Activated naive CD8-positive, alpha-beta T cell treated with anti-CD3 and anti-CD28 coated beads, Interleukin-2, amount 50 U/mL, for 24 hours (primary cell): ENCODE data around the gene TBXAS1.

Experiments used
- ATAC-seq: fragments of 150-1000 bp; cut with Tn5 transposase; one replicate; pipeline ENCODE4 v1.10.0; 2021
- DNase-seq: peaks from one replicate; pipeline ENCODE4 v3.0.0; 2021
- H3K27ac Mint-ChIP-seq: one replicate; pipeline ENCODE4 v1.8.0; 2021; ENCODE audit warnings: mild to moderate bottlenecking, mixed read lengths
- H3K27me3 Mint-ChIP-seq: one replicate; pipeline ENCODE4 v1.8.0; 2021; ENCODE audit warnings: mixed read lengths
- H3K36me3 Mint-ChIP-seq: one replicate; pipeline ENCODE4 v1.8.0; 2021; ENCODE audit warnings: low read depth, mixed read lengths
- H3K4me1 Mint-ChIP-seq: one replicate; pipeline ENCODE4 v1.8.0; 2021; ENCODE audit warnings: mixed read lengths
- H3K4me3 Mint-ChIP-seq: one replicate; pipeline ENCODE4 v1.8.0; 2021; ENCODE audit warnings: mild to moderate bottlenecking, moderate library complexity, mixed read lengths
- H3K9me3 Mint-ChIP-seq: one replicate; pipeline ENCODE4 v1.8.0; 2021; ENCODE audit warnings: mixed read lengths

The TBXAS1 gene

DNA sequence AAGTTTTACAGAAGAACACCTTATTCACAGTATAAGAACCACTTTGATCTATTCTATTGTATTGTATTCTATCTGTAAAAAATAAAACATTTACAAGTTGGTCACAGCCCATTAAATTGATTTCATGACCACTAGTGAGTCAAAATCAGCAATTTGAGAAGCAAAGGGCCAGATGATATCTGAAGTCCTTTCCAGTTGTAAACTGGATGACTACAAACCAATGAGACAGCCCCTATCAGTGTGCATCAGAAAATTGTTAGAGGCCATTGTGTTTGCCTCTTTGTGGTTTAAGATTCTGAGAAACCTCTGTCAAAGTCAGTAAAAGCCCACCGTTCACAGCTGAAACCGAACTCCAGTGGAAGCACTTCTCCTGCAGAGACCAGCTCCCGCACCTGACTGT, 54.8 kb downstream of the TBXAS1 start:
- no peak overlapping the region for H3K4me3 Mint-ChIP-seq
- peaks cover 28% of the 10 kb centered on the region for H3K4me1 Mint-ChIP-seq
- no peaks in the 10 kb centered on the region for H3K36me3 Mint-ChIP-seq
- H3K9me3 Mint-ChIP-seq = no peaks in the 10 kb centered on the region
- DNase-seq = no peak
- H3K27ac Mint-ChIP-seq = no peak overlapping the region
- no peak for ATAC-seq
- peaks cover 2% of the 10 kb centered on the region for H3K27me3 Mint-ChIP-seq

DNA sequence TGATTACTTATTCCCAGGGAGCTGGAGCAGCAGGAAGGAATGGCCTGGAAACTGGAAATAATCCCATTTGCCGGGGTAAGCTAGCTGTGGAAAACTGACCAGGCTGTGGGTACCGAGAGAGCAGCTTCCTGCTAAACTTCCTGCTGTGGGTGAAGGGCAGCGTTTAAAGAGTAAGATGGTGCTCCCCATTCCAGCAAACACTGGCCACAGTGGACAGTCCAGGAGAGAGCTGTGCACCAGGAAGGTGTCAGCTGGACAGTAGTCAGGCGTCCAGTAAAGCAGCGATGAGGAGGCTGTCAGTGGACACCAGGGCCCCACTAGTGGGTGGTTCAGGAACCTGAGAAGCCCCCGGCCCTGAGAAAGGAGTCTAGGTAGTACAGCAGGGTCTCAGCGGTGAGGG, 55.4 kb downstream of the TBXAS1 start:
- no peak overlapping the region for H3K4me3 Mint-ChIP-seq
- ATAC-seq (no peak), DNase-seq (no peak)
- H3K9me3 Mint-ChIP-seq = no peaks in the 10 kb centered on the region
- H3K27me3 Mint-ChIP-seq = peaks cover 2% of the 10 kb centered on the region
- peaks cover 34% of the 10 kb centered on the region for H3K4me1 Mint-ChIP-seq
- no peak overlapping the region for H3K27ac Mint-ChIP-seq
- peaks cover 2% of the 10 kb centered on the region for H3K36me3 Mint-ChIP-seq

DNA sequence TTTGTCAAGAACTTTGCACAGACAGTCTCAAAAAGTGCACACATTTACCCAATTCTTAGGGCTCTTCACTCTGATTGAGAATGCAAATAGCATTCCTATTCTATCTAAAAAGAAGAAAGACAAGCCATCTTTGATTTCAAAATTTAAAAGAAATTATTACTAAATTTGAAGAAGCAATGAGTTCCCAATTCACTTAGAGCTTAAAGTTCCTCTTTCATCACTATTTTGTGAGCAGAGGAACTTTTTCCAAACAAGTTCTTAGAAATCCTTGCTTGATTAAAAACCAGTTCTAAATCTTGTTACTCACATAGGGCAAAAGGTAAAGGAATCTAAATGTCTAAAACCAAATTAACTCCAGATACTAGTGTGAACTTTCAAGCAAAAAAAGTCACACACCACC, 56.4 kb downstream of the TBXAS1 start:
- H3K36me3 Mint-ChIP-seq = peaks cover 2% of the 10 kb centered on the region
- H3K27me3 Mint-ChIP-seq = no peaks in the 10 kb centered on the region
- H3K27ac Mint-ChIP-seq = no peak overlapping the region
- no peak for DNase-seq
- no peak overlapping the region for H3K4me3 Mint-ChIP-seq
- H3K4me1 Mint-ChIP-seq = peaks cover 34% of the 10 kb centered on the region
- no peak for ATAC-seq
- H3K9me3 Mint-ChIP-seq = no peaks in the 10 kb centered on the region

DNA sequence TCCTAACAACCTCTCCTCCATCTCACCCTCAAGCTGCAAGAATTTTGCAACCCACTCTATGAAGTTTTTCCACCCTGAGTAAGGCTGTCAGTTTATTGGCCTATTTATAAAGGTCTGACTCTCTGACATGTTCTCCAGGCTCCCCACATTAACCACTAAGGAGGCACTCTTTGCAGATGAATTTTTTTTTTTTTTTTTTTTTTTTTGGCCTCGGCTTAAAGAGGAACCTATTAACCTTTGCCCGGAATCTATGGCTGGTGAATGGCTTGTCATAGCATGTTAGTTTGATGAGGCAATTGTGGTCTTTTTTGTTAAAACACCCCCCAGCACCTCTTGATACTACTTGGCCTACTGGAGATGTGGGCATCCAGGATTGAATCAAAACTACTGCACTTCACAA, 57.1 kb downstream of the TBXAS1 start:
- ATAC-seq (peak; percentile 88), DNase-seq (no peak)
- H3K27ac Mint-ChIP-seq = peak overlapping the region; percentile 52
- no peaks in the 10 kb centered on the region for H3K27me3 Mint-ChIP-seq
- peaks cover 34% of the 10 kb centered on the region for H3K4me1 Mint-ChIP-seq
- no peak overlapping the region for H3K4me3 Mint-ChIP-seq
- H3K9me3 Mint-ChIP-seq = no peaks in the 10 kb centered on the region
- H3K36me3 Mint-ChIP-seq = peaks cover 3% of the 10 kb centered on the region

DNA sequence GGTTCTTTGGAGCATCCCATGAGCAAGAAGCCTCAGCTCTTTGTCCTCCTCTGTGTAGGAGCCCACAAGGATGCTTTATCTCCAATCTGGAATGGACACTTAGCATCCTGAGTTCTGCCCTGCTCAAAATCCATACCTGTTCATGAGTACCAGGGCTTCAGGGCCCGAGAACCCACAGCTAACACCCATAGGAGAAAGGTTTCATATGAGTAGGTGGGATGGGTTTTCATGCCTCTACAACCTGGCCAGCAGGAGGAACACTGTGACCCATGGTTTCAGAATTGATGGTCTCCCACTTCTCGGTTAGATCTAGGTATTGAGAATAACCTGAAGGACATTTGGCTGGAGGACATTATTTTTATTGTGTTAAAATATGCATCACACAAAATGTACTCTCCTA, 57.8 kb downstream of the TBXAS1 start:
- H3K4me1 Mint-ChIP-seq = peaks cover 34% of the 10 kb centered on the region
- no peaks in the 10 kb centered on the region for H3K9me3 Mint-ChIP-seq
- peaks cover 3% of the 10 kb centered on the region for H3K36me3 Mint-ChIP-seq
- ATAC-seq = no peak
- no peak overlapping the region for H3K4me3 Mint-ChIP-seq
- H3K27me3 Mint-ChIP-seq = no peaks in the 10 kb centered on the region
- DNase-seq = no peak
- peak overlapping the region; percentile 52 for H3K27ac Mint-ChIP-seq

DNA sequence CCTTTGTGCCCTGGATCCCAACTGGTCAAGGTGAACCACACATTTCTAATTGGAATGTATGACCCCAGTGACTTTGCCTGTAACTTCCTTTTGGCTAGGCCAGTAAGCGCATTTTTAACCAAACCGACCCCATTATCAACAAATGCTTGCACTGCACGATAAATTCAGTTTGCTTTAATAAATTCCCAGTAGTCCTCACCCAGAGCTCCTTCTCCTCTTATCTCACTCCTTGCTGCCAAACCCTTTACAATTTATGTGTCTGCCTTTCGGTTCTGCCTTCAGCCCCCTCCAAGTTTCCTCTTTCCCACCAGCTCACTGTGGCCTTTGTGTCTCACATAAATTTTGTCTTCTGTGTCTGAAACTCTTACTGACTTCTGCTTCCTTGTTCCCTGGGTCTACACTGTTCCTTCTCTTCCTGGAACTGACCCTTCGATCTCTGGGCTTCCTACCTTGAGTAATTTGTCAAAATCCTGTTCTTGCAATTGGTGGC, 59.0 kb downstream of the TBXAS1 start:
- H3K4me3 Mint-ChIP-seq = no peak overlapping the region

DNA sequence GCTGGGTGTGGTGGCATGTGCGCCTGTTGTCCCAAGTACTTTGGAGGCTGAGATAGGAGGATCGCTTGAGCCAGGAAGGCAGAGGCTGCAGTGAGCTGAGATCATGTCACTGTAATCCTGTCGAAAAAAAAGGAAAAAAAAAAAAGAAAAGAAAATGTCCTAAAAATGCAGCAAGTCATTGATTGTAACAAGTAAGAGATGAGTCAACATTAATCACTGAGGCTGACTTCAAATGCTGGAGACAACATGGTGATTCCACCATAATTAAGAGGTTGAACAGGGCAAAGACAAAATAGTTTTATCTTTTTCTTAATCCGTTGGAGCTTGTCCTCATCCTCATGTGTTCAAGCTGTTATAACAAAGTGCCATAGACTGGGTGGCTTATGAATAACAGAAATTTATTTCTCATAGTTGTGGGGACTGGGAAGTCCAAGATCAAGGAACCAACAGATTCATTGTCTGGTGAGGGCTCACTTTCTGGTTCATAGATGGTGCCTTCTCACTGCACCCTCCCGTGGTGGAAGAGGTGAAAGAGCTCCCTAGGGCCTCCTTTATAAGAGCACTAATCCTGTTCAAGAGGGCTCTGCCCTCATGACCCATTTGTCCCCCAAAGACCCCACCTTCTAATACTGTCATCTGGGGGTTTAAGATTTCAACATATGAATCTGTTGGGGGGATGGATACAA, 60.3 kb downstream of the TBXAS1 start:
- H3K27ac Mint-ChIP-seq = no peak overlapping the region
- no peaks in the 10 kb centered on the region for H3K9me3 Mint-ChIP-seq
- H3K4me1 Mint-ChIP-seq = peaks cover 39% of the 10 kb centered on the region
- DNase-seq (no peak), ATAC-seq (no peak)
- no peaks in the 10 kb centered on the region for H3K27me3 Mint-ChIP-seq
- no peak overlapping the region for H3K4me3 Mint-ChIP-seq
- peaks cover 3% of the 10 kb centered on the region for H3K36me3 Mint-ChIP-seq

More for the DNA sequence above, 59.0 kb downstream of the TBXAS1 start:
- DNase-seq (no peak), ATAC-seq (no peak)
- Mint-ChIP-seq H3K27ac (no peak overlapping the region), H3K27me3 (no peaks in the 10 kb centered on the region), H3K9me3 (no peaks in the 10 kb centered on the region), H3K4me1 (peaks cover 34% of the 10 kb centered on the region), H3K36me3 (peaks cover 3% of the 10 kb centered on the region)

DNA sequence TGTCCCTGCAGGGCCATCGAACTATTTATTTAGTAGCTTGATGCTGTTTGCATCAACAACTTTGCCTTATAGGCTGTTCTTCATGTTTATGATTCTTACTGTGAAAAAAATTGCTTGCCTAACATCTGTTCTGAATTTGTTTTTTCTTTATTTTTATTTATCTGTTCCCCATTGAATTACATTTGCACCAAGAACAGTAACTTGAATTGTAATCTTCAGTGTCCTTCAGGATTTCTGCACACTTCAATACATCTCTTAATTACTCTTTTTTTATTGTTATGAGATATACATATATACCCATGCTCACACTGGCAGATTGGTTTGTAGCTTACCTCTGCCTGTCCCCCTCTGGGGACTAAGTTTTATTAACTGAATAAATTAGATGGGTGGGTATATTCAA, 64.4 kb downstream of the TBXAS1 start:
- Mint-ChIP-seq H3K4me3 (no peak overlapping the region), H3K27ac (no peak overlapping the region), H3K4me1 (peaks cover 18% of the 10 kb centered on the region), H3K9me3 (no peaks in the 10 kb centered on the region), H3K27me3 (peaks cover 5% of the 10 kb centered on the region), H3K36me3 (peaks cover 3% of the 10 kb centered on the region)
- ATAC-seq (no peak), DNase-seq (no peak)

DNA sequence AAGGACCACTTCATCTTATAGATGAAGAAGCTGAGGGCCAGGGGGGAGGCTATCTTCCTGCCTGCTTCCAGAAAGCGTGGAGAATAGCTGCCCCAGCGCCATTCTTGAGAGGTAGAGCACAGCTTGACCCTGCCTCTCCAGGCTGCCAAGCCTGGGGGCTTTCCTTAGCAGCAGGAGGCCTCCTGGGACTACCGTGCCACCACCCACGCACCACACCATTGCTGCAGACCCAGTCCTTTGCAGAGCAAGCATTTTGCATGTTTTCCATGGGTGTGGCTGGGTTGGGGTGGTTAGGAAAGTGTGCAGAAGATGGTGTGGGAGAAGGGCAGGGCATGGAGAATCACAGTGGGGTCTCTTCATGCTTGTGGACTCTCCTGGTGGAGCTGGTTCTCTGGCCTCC, 64.9 kb downstream of the TBXAS1 start:
- ATAC-seq = peak; percentile 40
- Mint-ChIP-seq H3K4me3 (no peak overlapping the region), H3K36me3 (peaks cover 3% of the 10 kb centered on the region), H3K4me1 (peaks cover 13% of the 10 kb centered on the region), H3K9me3 (no peaks in the 10 kb centered on the region), H3K27ac (no peak overlapping the region), H3K27me3 (peaks cover 5% of the 10 kb centered on the region)
- DNase-seq = no peak

DNA sequence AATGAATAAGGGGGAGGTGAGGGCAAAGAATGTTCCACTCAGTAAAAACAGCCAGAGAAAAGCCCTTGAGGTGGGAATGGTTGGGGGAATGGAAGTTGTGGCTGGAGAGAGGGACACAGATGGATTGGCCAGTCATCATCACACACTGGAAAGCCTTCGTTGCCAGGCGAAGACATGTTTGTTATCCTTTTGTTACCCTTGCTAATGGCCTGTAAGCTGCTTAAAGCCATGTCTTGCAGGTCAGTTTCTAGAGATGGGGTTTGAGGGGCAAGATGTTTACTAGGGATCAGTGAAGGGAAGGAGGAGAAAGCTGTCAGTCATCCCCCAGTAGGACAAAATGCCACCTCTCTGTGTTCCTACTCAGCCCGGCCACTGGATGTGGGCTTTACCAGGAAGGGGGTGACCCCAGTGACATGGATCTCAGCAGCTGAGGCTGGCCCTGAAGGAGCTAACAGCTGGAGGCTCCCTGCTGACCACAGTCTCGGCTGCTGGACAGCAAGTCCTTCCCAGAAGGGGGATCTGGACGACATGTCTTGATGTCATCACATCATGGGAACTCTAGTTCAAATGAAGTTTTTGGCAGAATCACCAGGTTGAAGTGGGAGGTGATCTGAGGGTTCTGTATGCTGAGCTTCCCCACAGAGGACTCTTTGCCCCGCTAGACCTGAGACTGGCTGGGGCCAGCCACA, 66.2 kb downstream of the TBXAS1 start:
- DNase-seq = no peak
- Mint-ChIP-seq H3K27ac (no peak overlapping the region), H3K4me3 (no peak overlapping the region), H3K4me1 (peaks cover 8% of the 10 kb centered on the region), H3K27me3 (peaks cover 5% of the 10 kb centered on the region), H3K36me3 (peaks cover 2% of the 10 kb centered on the region), H3K9me3 (no peaks in the 10 kb centered on the region)
- ATAC-seq = no peak

DNA sequence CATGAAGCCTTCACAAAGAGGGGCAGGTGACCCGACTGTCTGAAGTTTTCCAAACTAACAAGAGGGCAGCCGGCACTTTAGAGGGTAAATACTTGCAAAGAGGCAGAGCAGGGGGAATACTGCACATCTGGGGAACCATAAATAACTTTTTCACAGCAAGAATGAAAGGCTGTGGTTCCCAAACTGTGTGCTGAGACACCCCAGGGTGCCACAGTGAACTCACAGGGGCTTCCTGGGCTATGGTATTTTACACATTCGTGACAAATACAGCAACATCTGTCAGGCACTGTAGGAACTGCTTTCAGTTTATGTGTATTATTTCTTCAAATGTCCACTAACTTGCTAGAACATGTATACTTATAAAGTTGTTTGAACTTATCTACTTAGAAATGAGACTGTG, 67.2 kb downstream of the TBXAS1 start:
- no peak for DNase-seq
- Mint-ChIP-seq H3K4me1 (peaks cover 8% of the 10 kb centered on the region), H3K9me3 (no peaks in the 10 kb centered on the region), H3K27me3 (peaks cover 5% of the 10 kb centered on the region), H3K4me3 (no peak overlapping the region), H3K36me3 (no peaks in the 10 kb centered on the region), H3K27ac (no peak overlapping the region)
- ATAC-seq = no peak

DNA sequence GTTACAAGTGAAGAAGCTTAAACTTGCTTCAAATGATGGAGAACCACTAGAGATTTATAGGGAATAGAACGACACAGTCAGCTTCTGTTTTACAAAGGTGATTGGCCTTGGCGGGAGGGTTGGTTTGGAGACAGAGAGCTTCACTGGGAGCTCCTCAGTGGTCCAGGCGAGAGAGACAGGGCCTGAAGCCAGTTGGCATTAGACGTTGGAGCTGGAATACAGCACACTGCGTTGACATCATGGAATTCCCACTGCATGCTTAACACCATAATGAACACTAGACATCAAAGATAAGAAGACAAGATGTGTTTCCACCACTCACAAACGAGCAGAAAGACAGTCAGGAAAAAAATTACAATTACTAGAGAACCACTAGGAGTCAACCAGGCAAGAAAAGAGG, 67.8 kb downstream of the TBXAS1 start:
- Mint-ChIP-seq H3K9me3 (peaks cover under 1% of the 10 kb centered on the region), H3K4me1 (peaks cover 8% of the 10 kb centered on the region), H3K36me3 (no peaks in the 10 kb centered on the region), H3K4me3 (no peak overlapping the region), H3K27me3 (peaks cover 5% of the 10 kb centered on the region), H3K27ac (no peak overlapping the region)
- ATAC-seq (no peak), DNase-seq (no peak)

DNA sequence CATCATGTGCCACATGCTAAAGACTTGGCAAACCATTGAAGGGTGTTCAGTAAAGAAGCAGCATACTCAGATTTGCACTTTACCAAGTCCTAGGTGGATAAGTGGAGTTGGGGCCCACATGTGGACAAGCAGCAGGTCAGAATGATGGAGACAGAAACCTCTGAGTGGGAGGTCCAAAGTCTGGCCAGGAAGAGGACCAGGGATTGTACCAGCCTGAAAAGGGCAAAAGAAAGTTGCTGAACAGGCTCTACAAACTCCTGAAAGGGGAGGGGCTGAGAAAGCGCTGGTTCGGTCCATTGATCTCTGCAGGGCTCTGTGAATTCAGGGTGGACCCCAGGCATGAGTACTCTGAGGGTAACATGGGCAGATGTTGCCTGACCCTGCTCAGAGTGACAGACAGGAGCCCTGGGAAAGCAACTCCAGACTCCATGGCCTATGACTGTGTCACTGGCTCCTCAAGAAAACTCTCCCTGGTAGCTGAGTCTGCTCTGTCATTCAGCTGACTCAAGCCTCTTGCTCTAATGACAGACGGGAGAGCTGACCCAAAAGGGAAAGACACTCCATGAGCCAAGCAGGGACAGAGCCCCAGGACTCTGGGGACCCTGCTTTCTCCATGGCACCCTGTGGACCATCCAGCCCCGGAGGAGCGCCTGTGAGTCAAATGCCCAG, 68.5 kb downstream of the TBXAS1 start:
- peaks cover 11% of the 10 kb centered on the region for H3K4me1 Mint-ChIP-seq
- H3K27ac Mint-ChIP-seq = no peak overlapping the region
- H3K9me3 Mint-ChIP-seq = peaks cover 7% of the 10 kb centered on the region
- H3K27me3 Mint-ChIP-seq = peaks cover 5% of the 10 kb centered on the region
- DNase-seq (no peak), ATAC-seq (no peak)
- no peaks in the 10 kb centered on the region for H3K36me3 Mint-ChIP-seq
- H3K4me3 Mint-ChIP-seq = no peak overlapping the region

DNA sequence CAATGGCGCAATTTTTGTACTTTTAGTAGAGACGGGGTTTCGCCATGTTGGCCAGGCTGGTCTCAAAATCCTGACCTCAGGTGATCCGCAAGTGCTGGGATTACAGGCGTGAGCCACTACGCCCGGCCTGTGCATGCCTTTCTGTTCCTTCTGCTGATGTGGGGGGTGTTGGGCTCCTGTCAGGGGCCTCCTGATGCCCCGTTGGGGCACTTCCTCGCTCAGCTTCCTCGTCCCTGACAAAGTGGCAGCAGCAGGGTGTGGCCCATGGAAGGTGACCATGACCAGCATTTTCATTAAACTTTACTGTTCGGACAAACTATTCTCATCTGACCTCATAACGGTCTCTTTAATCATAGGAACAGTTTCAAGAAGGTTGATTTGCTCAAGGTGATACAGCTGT, 69.4 kb downstream of the TBXAS1 start:
- H3K36me3 Mint-ChIP-seq = no peaks in the 10 kb centered on the region
- peaks cover 15% of the 10 kb centered on the region for H3K9me3 Mint-ChIP-seq
- DNase-seq (no peak), ATAC-seq (no peak)
- H3K4me3 Mint-ChIP-seq = no peak overlapping the region
- H3K27ac Mint-ChIP-seq = no peak overlapping the region
- peaks cover 11% of the 10 kb centered on the region for H3K4me1 Mint-ChIP-seq
- H3K27me3 Mint-ChIP-seq = peaks cover 5% of the 10 kb centered on the region
